ENCODE data around the gene CDC34.

Gene CDC34

GRCh38 chr19:590396-590745 lies 58.8 kb downstream of the CDC34 start:
- H3F3A ChIP-seq (ENCODE audit: control insufficient read depth, insufficient read depth), result no peaks in the 10 kb centered on the region
- no peak overlapping the region for H3K27ac ChIP-seq (ENCODE audit: low read depth, low read length)
- no peak overlapping the region for H3K4me2 ChIP-seq (ENCODE audit: low read length)
- H3K4me3 ChIP-seq (ENCODE audit: low read length), result no peak overlapping the region
- H3K36me3 ChIP-seq (ENCODE audit: control insufficient read depth, low read length), result no peaks in the 10 kb centered on the region
- H3K27me3 ChIP-seq (ENCODE audit: control insufficient read depth, low read length), result peaks cover 18% of the 10 kb centered on the region
- H3K9me3 ChIP-seq (ENCODE audit: control insufficient read depth, insufficient read depth, low read length), result no peaks in the 10 kb centered on the region
- H3K9me2 ChIP-seq (replicated peaks; ENCODE audit: control insufficient read depth, low read length), result no peaks in the 10 kb centered on the region
- 0 out of 2 replicates have a peak, but pooled peaks cover 3% of the 10 kb centered on the region for H4K20me1 ChIP-seq (ENCODE audit: control insufficient read depth, insufficient read depth, low read depth, low read length)
- TF ChIP-seq CTCF (IDR thresholded peaks at IDR 0.05; ENCODE audit: low read depth, low read length, poor library complexity, severe bottlenecking) (no peak), EZH2phosphoT487 (IDR thresholded peaks at IDR 0.05; ENCODE audit: borderline replicate concordance, low read length) (peak; percentile 72; the same call in 1 of the 2 replicates)
- no peaks in the 10 kb centered on the region for H3K79me2 ChIP-seq (ENCODE audit: control insufficient read depth, low read length)
- H3K4me1 ChIP-seq (ENCODE audit: control insufficient read depth, low read length), result peaks cover 11% of the 10 kb centered on the region

GRCh38 chr19:590750-591098 lies 59.2 kb downstream of the CDC34 start:
- H3K4me2 ChIP-seq (ENCODE audit: low read length), result no peak overlapping the region
- peaks cover 18% of the 10 kb centered on the region for H3K27me3 ChIP-seq (ENCODE audit: control insufficient read depth, low read length)

GRCh38 chr19:591099-591958 lies 59.8 kb downstream of the CDC34 start:
- no peaks in the 10 kb centered on the region for H3K9me3 ChIP-seq (ENCODE audit: control insufficient read depth, insufficient read depth, low read length)
- H3K4me2 ChIP-seq (ENCODE audit: low read length), result no peak overlapping the region
- peaks cover 18% of the 10 kb centered on the region for H3K27me3 ChIP-seq (ENCODE audit: control insufficient read depth, low read length)
- peaks cover 11% of the 10 kb centered on the region for H3K4me1 ChIP-seq (ENCODE audit: control insufficient read depth, low read length)
- H4K20me1 ChIP-seq (ENCODE audit: control insufficient read depth, insufficient read depth, low read depth, low read length), result 0 out of 2 replicates have a peak, but pooled peaks cover 3% of the 10 kb centered on the region
- no peak overlapping the region for H3K4me3 ChIP-seq (ENCODE audit: low read length)
- no peaks in the 10 kb centered on the region for H3K9me2 ChIP-seq (replicated peaks; ENCODE audit: control insufficient read depth, low read length)
- H3K27ac ChIP-seq (ENCODE audit: low read depth, low read length), result no peak overlapping the region
- H3F3A ChIP-seq (ENCODE audit: control insufficient read depth, insufficient read depth), result no peaks in the 10 kb centered on the region
- TF ChIP-seq CTCF (IDR thresholded peaks at IDR 0.05; ENCODE audit: low read depth, low read length, poor library complexity, severe bottlenecking), result no peak
- no peaks in the 10 kb centered on the region for H3K79me2 ChIP-seq (ENCODE audit: control insufficient read depth, low read length)
- no peaks in the 10 kb centered on the region for H3K36me3 ChIP-seq (ENCODE audit: control insufficient read depth, low read length)

More at GRCh38 chr19:590750-591098, 59.2 kb downstream of the CDC34 start:
- H3K36me3 ChIP-seq (ENCODE audit: control insufficient read depth, low read length), result no peaks in the 10 kb centered on the region
- TF ChIP-seq EZH2phosphoT487 (IDR thresholded peaks at IDR 0.05; ENCODE audit: borderline replicate concordance, low read length) (no peak), CTCF (IDR thresholded peaks at IDR 0.05; ENCODE audit: low read depth, low read length, poor library complexity, severe bottlenecking) (no peak)
- H3K79me2 ChIP-seq (ENCODE audit: control insufficient read depth, low read length), result no peaks in the 10 kb centered on the region
- H3K9me3 ChIP-seq (ENCODE audit: control insufficient read depth, insufficient read depth, low read length), result no peaks in the 10 kb centered on the region
- H3K27ac ChIP-seq (ENCODE audit: low read depth, low read length), result no peak overlapping the region
- 0 out of 2 replicates have a peak, but pooled peaks cover 3% of the 10 kb centered on the region for H4K20me1 ChIP-seq (ENCODE audit: control insufficient read depth, insufficient read depth, low read depth, low read length)
- no peaks in the 10 kb centered on the region for H3K9me2 ChIP-seq (replicated peaks; ENCODE audit: control insufficient read depth, low read length)
- no peak overlapping the region for H3K4me3 ChIP-seq (ENCODE audit: low read length)
- no peaks in the 10 kb centered on the region for H3F3A ChIP-seq (ENCODE audit: control insufficient read depth, insufficient read depth)
- peaks cover 11% of the 10 kb centered on the region for H3K4me1 ChIP-seq (ENCODE audit: control insufficient read depth, low read length)
